Type B pancreatic cell (in vitro differentiated cells): ENCODE results near the gene TALDO1. TPM values are rescaled to one million over a fixed set of nuclear protein-coding genes. Genes with fewer than 3 reads are reported as not detected.

Experiments used
- DNase-seq: peaks from one replicate; pipeline ENCODE4 v3.0.0; 2021; ENCODE audit warnings: mixed read lengths; ENCODE audit not compliant: unreplicated experiment; ENCODE audit errors: extremely low spot score
- H3K27ac Mint-ChIP-seq: 2 replicates; pipeline ENCODE4 v1.8.0; 2021; ENCODE audit warnings: mild to moderate bottlenecking, mixed read lengths
- H3K27me3 Mint-ChIP-seq: 2 replicates; pipeline ENCODE4 v1.8.0; 2021; ENCODE audit warnings: mixed read lengths
- H3K36me3 Mint-ChIP-seq: 2 replicates; pipeline ENCODE4 v1.8.0; 2021; ENCODE audit warnings: mixed read lengths
- H3K4me1 Mint-ChIP-seq: one replicate; pipeline ENCODE4 v1.8.0; 2021; ENCODE audit warnings: mixed read lengths; ENCODE audit not compliant: unreplicated experiment
- H3K4me3 Mint-ChIP-seq: 2 replicates; pipeline ENCODE4 v1.8.0; 2021; ENCODE audit warnings: mild to moderate bottlenecking, mixed read lengths
- H3K9me3 Mint-ChIP-seq: 2 replicates; pipeline ENCODE4 v1.8.0; 2021; ENCODE audit warnings: mixed read lengths
- total RNA-seq: library from RNA; stranded (reverse); gene quantifications from 2 replicates; pipeline ENCODE4 v1.2.1, GENCODE V29; 2021; ENCODE audit warnings: low replicate concordance
- TF ChIP-seq, protein P1 (sequence below): fragments of 200-600 bp; sonication (generic); conservative IDR thresholded peaks from 2 replicates; pipeline ENCODE4 v1.5.0; 2021; ENCODE audit warnings: antibody characterized with exemption, mild to moderate bottlenecking

The TALDO1 gene
- total RNA-seq, 1 donor from 2014 or later = 189 TPM

DNA sequence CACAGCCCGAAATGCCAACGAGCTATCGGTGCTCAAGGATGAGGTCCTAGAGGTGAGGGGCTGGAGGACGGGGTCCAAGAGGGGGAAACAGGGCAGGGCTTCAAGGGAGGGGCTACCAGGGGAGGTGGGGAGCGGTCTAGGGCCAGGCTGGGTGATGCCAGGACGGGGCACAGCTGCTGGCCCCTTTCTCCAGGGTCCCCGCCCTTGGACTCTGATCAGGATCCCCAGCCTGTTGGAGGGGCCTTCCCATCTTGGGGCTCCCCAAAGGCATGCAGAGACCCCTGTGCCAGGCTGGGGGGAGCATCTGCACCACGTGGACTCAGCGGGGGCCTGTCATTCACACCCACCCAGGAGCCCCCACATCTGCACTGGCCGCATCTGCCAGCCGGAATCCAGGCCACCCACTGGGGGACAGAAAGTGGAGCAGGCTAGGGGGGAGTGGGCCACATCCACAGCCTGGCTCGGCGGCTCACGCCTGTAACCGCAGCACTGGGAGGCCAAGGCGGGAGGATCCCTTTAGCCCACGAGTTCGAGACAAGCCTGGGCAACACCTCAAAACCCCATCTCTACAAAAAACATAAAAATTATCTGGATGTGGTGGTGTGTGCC, 22.4 kb upstream of the TALDO1 start:
- peak overlapping the region; percentile 39 for H3K27ac Mint-ChIP-seq
- TF ChIP-seq, protein P1, sequence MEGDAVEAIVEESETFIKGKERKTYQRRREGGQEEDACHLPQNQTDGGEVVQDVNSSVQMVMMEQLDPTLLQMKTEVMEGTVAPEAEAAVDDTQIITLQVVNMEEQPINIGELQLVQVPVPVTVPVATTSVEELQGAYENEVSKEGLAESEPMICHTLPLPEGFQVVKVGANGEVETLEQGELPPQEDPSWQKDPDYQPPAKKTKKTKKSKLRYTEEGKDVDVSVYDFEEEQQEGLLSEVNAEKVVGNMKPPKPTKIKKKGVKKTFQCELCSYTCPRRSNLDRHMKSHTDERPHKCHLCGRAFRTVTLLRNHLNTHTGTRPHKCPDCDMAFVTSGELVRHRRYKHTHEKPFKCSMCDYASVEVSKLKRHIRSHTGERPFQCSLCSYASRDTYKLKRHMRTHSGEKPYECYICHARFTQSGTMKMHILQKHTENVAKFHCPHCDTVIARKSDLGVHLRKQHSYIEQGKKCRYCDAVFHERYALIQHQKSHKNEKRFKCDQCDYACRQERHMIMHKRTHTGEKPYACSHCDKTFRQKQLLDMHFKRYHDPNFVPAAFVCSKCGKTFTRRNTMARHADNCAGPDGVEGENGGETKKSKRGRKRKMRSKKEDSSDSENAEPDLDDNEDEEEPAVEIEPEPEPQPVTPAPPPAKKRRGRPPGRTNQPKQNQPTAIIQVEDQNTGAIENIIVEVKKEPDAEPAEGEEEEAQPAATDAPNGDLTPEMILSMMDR = no peak
- no peaks in the 10 kb centered on the region for H3K36me3 Mint-ChIP-seq
- DNase-seq = peak; percentile 68
- peaks cover 26% of the 10 kb centered on the region for H3K27me3 Mint-ChIP-seq
- H3K4me1 Mint-ChIP-seq = peaks cover 7% of the 10 kb centered on the region
- peak overlapping the region; percentile 68 for H3K4me3 Mint-ChIP-seq
- no peaks in the 10 kb centered on the region for H3K9me3 Mint-ChIP-seq

DNA sequence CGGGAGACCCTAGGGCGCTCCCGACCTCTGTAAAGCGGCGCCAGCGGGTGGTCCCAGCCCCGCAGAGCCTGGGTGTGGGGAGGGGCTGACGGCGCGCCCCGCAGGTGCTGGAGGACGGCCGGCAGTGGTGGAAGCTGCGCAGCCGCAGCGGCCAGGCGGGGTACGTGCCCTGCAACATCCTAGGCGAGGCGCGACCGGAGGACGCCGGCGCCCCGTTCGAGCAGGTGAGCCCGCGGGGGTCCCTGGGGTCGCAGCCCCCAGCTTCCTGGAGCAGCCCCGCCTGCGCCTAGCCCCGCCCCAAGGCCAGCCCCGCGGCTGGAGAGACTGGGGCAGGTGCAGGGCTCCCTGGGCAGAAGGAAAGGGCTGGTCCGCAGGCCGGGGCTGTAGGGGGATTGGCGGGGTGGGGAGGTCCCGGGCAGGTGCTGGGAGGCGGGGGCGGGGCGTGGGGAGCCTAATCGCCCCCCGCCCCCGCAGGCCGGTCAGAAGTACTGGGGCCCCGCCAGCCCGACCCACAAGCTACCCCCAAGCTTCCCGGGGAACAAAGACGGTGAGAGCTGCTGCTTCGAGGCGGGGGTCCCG, 21.6 kb upstream of the TALDO1 start:
- TF ChIP-seq, protein P1 = no peak
- Mint-ChIP-seq H3K36me3 (no peaks in the 10 kb centered on the region), H3K27me3 (peaks cover 24% of the 10 kb centered on the region), H3K4me1 (peaks cover 9% of the 10 kb centered on the region), H3K9me3 (no peaks in the 10 kb centered on the region), H3K4me3 (no peak overlapping the region), H3K27ac (no peak overlapping the region)
- DNase-seq = no peak

DNA sequence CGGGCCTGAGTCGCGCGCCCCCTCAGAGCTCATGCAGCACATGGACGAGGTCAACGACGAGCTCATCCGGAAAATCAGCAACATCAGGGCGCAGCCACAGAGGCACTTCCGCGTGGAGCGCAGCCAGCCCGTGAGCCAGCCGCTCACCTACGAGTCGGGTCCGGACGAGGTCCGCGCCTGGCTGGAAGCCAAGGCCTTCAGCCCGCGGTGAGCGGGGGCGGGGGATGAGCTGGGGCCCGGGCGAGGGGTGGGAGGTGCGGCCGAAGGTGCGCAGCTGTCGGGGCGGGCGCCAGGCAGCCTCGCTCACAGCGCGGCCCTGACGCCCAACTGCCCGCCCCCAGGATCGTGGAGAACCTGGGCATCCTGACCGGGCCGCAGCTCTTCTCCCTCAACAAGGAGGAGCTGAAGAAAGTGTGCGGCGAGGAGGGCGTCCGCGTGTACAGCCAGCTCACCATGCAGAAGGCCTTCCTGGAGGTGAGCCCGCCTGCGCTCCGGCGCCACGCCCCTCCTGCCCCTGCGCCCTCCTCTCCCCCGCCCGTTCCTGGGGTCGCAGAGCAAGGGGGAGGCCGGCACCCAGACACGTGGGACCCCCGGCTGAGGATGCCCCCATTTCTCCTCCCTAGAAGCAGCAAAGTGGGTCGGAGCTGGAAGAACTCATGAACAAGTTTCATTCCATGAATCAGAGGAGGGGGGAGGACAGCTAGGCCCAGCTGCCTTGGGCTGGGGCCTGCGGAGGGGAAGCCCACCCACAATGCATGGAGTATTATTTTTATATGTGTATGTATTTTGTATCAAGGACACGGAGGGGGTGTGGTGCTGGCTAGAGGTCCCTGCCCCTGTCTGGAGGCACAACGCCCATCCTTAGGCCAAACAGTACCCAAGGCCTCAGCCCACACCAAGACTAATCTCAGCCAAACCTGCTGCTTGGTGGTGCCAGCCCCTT, 20.7 kb upstream of the TALDO1 start:
- peak; percentile 81 for DNase-seq
- Mint-ChIP-seq H3K9me3 (no peaks in the 10 kb centered on the region), H3K4me3 (no peak overlapping the region), H3K27ac (peak overlapping the region; percentile 18), H3K4me1 (peaks cover 9% of the 10 kb centered on the region), H3K36me3 (no peaks in the 10 kb centered on the region), H3K27me3 (peaks cover 24% of the 10 kb centered on the region)
- TF ChIP-seq, protein P1 = no peak

DNA sequence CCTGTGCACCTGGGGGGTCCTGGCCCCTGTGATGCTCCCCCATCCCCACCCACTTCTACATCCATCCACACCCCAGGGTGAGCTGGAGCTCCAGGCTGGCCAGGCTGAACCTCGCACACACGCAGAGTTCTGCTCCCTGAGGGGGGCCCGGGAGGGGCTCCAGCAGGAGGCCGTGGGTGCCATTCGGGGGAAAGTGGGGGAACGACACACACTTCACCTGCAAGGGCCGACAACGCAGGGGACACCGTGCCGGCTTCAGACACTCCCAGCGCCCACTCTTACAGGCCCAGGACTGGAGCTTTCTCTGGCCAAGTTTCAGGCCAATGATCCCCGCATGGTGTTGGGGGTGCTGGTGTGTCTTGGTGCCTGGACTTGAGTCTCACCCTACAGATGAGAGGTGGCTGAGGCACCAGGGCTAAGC, 20.0 kb upstream of the TALDO1 start:
- TF ChIP-seq, protein P1 = no peak
- no peak for DNase-seq
- Mint-ChIP-seq H3K27me3 (peaks cover 24% of the 10 kb centered on the region), H3K27ac (peak overlapping the region; percentile 18), H3K4me1 (peaks cover 9% of the 10 kb centered on the region), H3K4me3 (no peak overlapping the region), H3K36me3 (no peaks in the 10 kb centered on the region), H3K9me3 (no peaks in the 10 kb centered on the region)

DNA sequence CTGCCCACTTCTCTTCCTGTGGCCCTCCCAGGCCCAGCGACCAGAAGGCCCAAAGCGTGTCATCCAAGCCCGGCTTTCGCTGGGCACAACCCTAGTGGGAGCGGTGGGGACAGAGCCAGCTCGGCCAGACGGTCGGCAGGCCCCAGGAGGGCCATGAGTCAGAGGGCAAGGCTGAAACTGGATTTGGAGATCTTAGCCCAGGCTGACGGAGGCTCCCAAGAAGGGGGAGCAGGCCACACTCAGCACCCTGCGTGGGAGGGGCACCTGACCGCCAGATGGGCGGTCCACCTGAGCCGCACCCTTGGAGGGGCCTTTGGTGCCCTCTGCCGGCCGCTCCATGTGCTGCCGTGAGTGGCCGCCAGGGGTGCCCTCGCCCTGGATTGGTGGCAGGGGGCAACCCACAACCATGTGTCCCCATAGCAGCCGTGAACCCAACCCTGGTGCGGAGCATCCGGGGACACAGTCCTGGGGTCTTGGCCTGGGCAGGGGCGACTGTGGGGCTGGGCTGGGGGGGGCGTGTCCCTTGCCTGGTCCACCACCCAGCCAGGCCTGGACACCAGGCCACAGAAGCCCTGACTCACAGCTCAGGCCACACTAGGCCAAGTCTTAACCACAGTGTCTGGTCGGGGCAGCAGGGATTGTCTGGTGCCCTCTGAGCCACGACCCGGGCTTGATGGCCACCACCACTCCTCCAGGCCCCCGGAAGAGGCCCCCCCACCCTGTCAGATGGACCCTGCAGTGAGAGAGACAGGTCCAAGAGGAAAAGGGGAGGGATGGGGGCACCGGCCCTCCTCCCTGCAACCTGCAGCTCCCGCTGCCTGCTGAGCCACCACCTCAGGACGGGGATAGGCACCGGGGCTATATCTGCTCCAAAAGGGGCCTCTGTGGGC, 19.2 kb upstream of the TALDO1 start:
- Mint-ChIP-seq H3K36me3 (no peaks in the 10 kb centered on the region), H3K4me3 (no peak overlapping the region), H3K27me3 (peaks cover 23% of the 10 kb centered on the region), H3K4me1 (peaks cover 7% of the 10 kb centered on the region), H3K9me3 (no peaks in the 10 kb centered on the region), H3K27ac (peak overlapping the region; percentile 18)
- DNase-seq = peak; percentile 88
- TF ChIP-seq, protein P1 = peak; percentile 96
